K562 (cell line): ENCODE results near the gene CDKN1C. TPM values are rescaled to one million over a fixed set of nuclear protein-coding genes. Genes with fewer than 3 reads are reported as not detected.

Source experiments
- ATAC-seq: fragments of 200-7000 bp; cut with Tn5 transposase; 3 replicates; pipeline ENCODE4 v1.9.1; 2020; ENCODE audit warnings: moderate library complexity
- BruUV-seq: library from RNA; stranded (reverse); fragments of 400-500 nt; replicated peaks from 2 replicates; lab custom pipeline; 2021; lab: Mats Ljungman, UMichigan
- CTCF ChIA-PET: fragments of 300-600 bp; formaldehyde crosslinking; extraction: SDS; loops from one replicate; lab custom pipeline; 2021; ENCODE audit warnings: low intra/inter-chr PET ratio; lab: Yijun Ruan, JAX
- POLR2A ChIA-PET: fragments of 300-600, 350-650 bp; sonication (Branson Sonifier 250); formaldehyde crosslinking; extraction: SDS; loops from one replicate; lab custom pipeline; 2021; ENCODE audit warnings: antibody characterized with exemption, inconsistent platforms; lab: Yijun Ruan, JAX
- DNase-seq, 4 experiments: peaks; one replicate each; pipeline versions ENCODE4 v3.0.0 to v3.0.0-alpha.2; 2011 to 2018; ENCODE audit warnings: low spot score in 3 of 4, mixed read lengths in 3 of 4; ENCODE audit errors: extremely low read depth in 1 of 4
- FAIRE-seq: peaks from 2 replicates; lab custom pipeline; 2011; peaks lifted over from hg19 to GRCh38; lab: Jason Lieb, UNC
- H2AFZ ChIP-seq: 2 replicates; pipeline ENCODE4 v1.6.0; 2011; ENCODE audit warnings: low read depth, low read length, control low read depth, inconsistent platforms
- H3K27ac ChIP-seq: fragments of 200-600 bp; 3 replicates; pipeline ENCODE4 v1.8.0; 2011; ENCODE audit warnings: low read depth, mild to moderate bottlenecking, control low read depth, inconsistent platforms, low read length, moderate library complexity, mixed read lengths; ENCODE audit errors: extremely low read depth
- H3K27me3 ChIP-seq, 2 experiments: fragments of 300-600 bp in 1 of 2; 2 replicates in 1 of 2; 3 replicates in 1 of 2; pipeline versions ENCODE4 v1.6.0 to v1.8.0; 2011; ENCODE audit warnings: inconsistent platforms in 2 of 2, low read length in 2 of 2, mild to moderate bottlenecking in 1 of 2, mixed read lengths in 1 of 2, moderate library complexity in 1 of 2; ENCODE audit not compliant: control insufficient read depth in 2 of 2, insufficient read depth in 2 of 2
- H3K36me3 ChIP-seq: fragments of 300-600 bp; 3 replicates; pipeline ENCODE4 v1.8.0; 2011; ENCODE audit warnings: mild to moderate bottlenecking, low read length, inconsistent platforms; ENCODE audit not compliant: control insufficient read depth, insufficient read depth
- H3K4me1 ChIP-seq, 2 experiments: fragments of 200-600 bp in 1 of 2; replicated peaks in 1 of 2; 2 replicates in 1 of 2; 3 replicates in 1 of 2; pipeline versions ENCODE4 v1.5.1 to v1.8.0; 2011; ENCODE audit warnings: inconsistent platforms in 2 of 2, low read length in 2 of 2, mild to moderate bottlenecking in 1 of 2, mixed read lengths in 1 of 2, moderate library complexity in 1 of 2; ENCODE audit not compliant: control insufficient read depth in 2 of 2, insufficient read depth in 2 of 2
- H3K4me2 ChIP-seq: 2 replicates; pipeline ENCODE4 v1.6.1; 2011; ENCODE audit warnings: low read length, control low read depth, inconsistent platforms, mixed read lengths; ENCODE audit not compliant: insufficient read depth
- H3K4me3 ChIP-seq: fragments of 200-600 bp; sonication (generic), shearing (Covaris generic); 2 replicates; pipeline ENCODE4 v1.5.1; 2016; ENCODE audit warnings: control low read depth, inconsistent platforms
- H3K79me2 ChIP-seq: fragments of 200-600 bp; 3 replicates; pipeline ENCODE4 v1.8.0; 2011; ENCODE audit warnings: low read length, inconsistent platforms; ENCODE audit not compliant: control insufficient read depth, insufficient read depth
- H3K9ac ChIP-seq, 2 experiments: 2 replicates each; pipeline versions ENCODE4 v1.6.0 to v1.6.1; 2011; ENCODE audit warnings: low read depth in 2 of 2, low read length in 2 of 2, control low read depth in 1 of 2, inconsistent platforms in 1 of 2, mild to moderate bottlenecking in 1 of 2, mixed read lengths in 1 of 2; ENCODE audit not compliant: insufficient read depth in 1 of 2
- H3K9me1 ChIP-seq: one replicate; pipeline ENCODE4 v1.6.0; 2011; ENCODE audit warnings: inconsistent platforms, mild to moderate bottlenecking, low read length, moderate library complexity; ENCODE audit not compliant: control insufficient read depth, insufficient read depth
- H3K9me3 ChIP-seq: replicated peaks from 2 replicates; pipeline ENCODE4 v1.5.1; 2011; ENCODE audit warnings: low read depth, low read length, inconsistent platforms; ENCODE audit not compliant: control insufficient read depth, insufficient read depth
- H4K20me1 ChIP-seq: replicated peaks from 2 replicates; pipeline ENCODE4 v1.6.1; 2011; ENCODE audit warnings: low read length, inconsistent platforms, mixed read lengths; ENCODE audit not compliant: control insufficient read depth, insufficient read depth
- GABPB2 ChIP-seq: fragments of 250-450 bp; sonication (Bioruptor Pico); conservative IDR thresholded peaks from 2 replicates; pipeline ENCODE4 v1.5.1; 2021; ENCODE audit warnings: mild to moderate bottlenecking
- POLR2G ChIP-seq: fragments of 200-400 bp; formaldehyde crosslinking; IDR thresholded peaks from 2 replicates; pipeline ENCODE4 v1.6.1; 2017; ENCODE audit warnings: low read depth, mild to moderate bottlenecking, antibody characterized with exemption, low read length, moderate library complexity
- PRDM10 ChIP-seq: fragments of 450-650 bp; IDR thresholded peaks from 2 replicates; pipeline ENCODE4 v1.6.1; 2018; ENCODE audit not compliant: partially characterized antibody
- WGBS: fragments of 100-300 bp; shearing (Covaris generic); methylation state at CpG from one replicate; pipeline ENCODE4 v1.1.6; 2016; ENCODE audit warnings: low coverage, mixed read lengths; ENCODE audit not compliant: insufficient coverage; ENCODE audit errors: missing lambda C conversion rate; 5-methylcytosine and 5-hydroxymethylcytosine counted together
- in situ Hi-C: fragments of 300-500 bp; cut with MboI; formaldehyde crosslinking; loops from 4 replicates; pipeline ENCODE4 v1.15.0; 2018; ENCODE audit warnings: inconsistent platforms, mixed read lengths
- intact Hi-C: fragments of 100-400 bp; cut with micrococcal nuclease; formaldehyde crosslinking; loops from 2 replicates; pipeline ENCODE4 v1.14.2; 2022
- polyA plus RNA-seq, 8 experiments: library from polyadenylated mRNA; depleted of rRNA in 4 of 8; stranded (reverse) in 5 of 8; unstranded in 3 of 8; fragments of >200 nt; fragmentation: Nextera tagmentation in 2 of 8; fragmentation: Illumina TruSeq in 1 of 8; extraction: Ambion mirVana in 2 of 8; extraction: Trizol in 1 of 8; gene quantifications; 2 replicates each; pipeline versions ENCODE4 v1.2.1 to v1.2.3, GENCODE V29; 2011 to 2014; ENCODE audit warnings: inconsistent platforms in 1 of 8, missing spikeins in 1 of 8
- total RNA-seq, 7 experiments: library from RNA; depleted of rRNA in 6 of 7; stranded (reverse); fragments of >200 nt in 6 of 7; fragmentation: Illumina TruSeq in 2 of 7; extraction: Trizol in 2 of 7; gene quantifications; 2 replicates each; pipeline versions ENCODE4 v1.2.1 to v1.2.3, GENCODE V29; 2011 to 2021; ENCODE audit warnings: low replicate concordance in 1 of 7

CDKN1C gene
- total and polyA plus RNA-seq, 9 of the 15 experiments (the other 6 are each of a cell fraction or from before 2014, with no cell fraction given): 2.8 to 21.1 (median 9.3) TPM

DNA sequence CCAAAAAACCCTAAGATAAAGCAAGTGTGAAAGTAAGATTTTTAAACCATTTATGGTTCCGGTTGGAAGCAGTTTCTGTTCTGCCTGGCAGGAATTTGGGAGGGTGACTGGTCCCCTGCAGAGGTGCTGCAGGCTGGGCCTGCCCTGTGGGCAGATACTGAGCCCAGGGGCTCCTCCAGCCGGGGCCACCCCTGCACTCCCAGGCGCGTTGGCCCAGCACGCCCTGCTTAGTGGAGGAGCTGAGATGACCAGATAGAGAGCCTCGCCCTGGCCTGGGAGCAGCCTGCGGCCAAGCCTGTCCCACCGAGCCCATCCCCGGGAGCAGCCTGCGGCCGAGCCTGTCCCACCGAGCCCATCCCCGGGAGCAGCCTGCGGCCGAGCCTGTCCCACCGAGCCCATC, 35.7 kb upstream of the CDKN1C start:
- H3K4me1 ChIP-seq: peaks cover 0 to 62% of the 10 kb centered on the region in 2 experiments; a peak in 2 of 5 replicates
- in situ Hi-C loops: no loop called here
- DNase-seq: no peak
- no peaks in the 10 kb centered on the region for H4K20me1 ChIP-seq
- peak; percentile 18; the same call in 1 of the 3 replicates for ATAC-seq
- CTCF ChIA-PET: interaction anchor here (0.6 kb wide), 1 partner anchor 36 kb away, joined by 5 read pairs; no protein-coding TSS in a partner anchor
- no peaks in the 10 kb centered on the region for H3K79me2 ChIP-seq
- no peak overlapping the region for H3K27ac ChIP-seq
- POLR2A ChIA-PET: interaction anchor here (2.3 kb wide), 1 partner anchor 8 kb away, joined by 12 read pairs; the partner anchor contains the start of gene PHLDA2
- no peaks in the 10 kb centered on the region for H3K27me3 ChIP-seq
- H3K9me1 ChIP-seq: no peaks in the 10 kb centered on the region
- no peaks in the 10 kb centered on the region for H3K36me3 ChIP-seq
- FAIRE-seq: no peak
- WGBS: 37% methylated on average over 9 of the region's 16 CpGs
- no peak overlapping the region for H3K4me2 ChIP-seq
- H2AFZ ChIP-seq: no peak overlapping the region
- no peak for TF ChIP-seq GABPB2 (CRISPR knock-in tag)
- peak; percentile 35; the same call in 1 of the 2 replicates for TF ChIP-seq POLR2G
- TF ChIP-seq PRDM10: peak; percentile 63
- TF ChIP-seq, all 486 proteins: peak for 2
- intact Hi-C loops: no loop called here
- Histone ChIP-seq H3K4me3 (no peak overlapping the region), H3K9me3 (no peaks in the 10 kb centered on the region), H3K9ac (peak overlapping the region in 1 of 2 experiments; percentile 1; a peak in 1 of 4 replicates)
- BruUV-seq: no TSS peak
